Erythroblast (primary cell): Measurements from ENCODE around the gene LHFPL6.

Experiments used
- GATA1 ChIP-seq: IDR thresholded peaks from 2 replicates; pipeline ENCODE4 v1.6.1; 2011; ENCODE audit warnings: low read depth, mild to moderate bottlenecking, control low read depth, low read length, moderate library complexity
- POLR2A ChIP-seq: IDR thresholded peaks from 2 replicates; pipeline ENCODE4 v1.6.1; 2011; ENCODE audit warnings: mild to moderate bottlenecking, low read length

- TF ChIP-seq POLR2A (no peak), GATA1 (no peak)
Measured at GRCh38 chr13:39542361-39542760, 60.6 kb downstream of the LHFPL6 start.
